H9 (cell line): ENCODE data around the gene TCF21. TPM values are rescaled to one million over a fixed set of nuclear protein-coding genes. Genes with fewer than 3 reads are reported as not detected.

Source experiments
- DNase-seq: peaks from one replicate; pipeline ENCODE4 v3.0.0-alpha.2; 2017
- H2AFZ ChIP-seq: one replicate; pipeline ENCODE4 v1.6.1; 2013; ENCODE audit warnings: mild to moderate bottlenecking, low read length, control low read depth, moderate library complexity
- H2AK5ac ChIP-seq: 2 replicates; pipeline ENCODE4 v1.6.1; 2013; ENCODE audit warnings: low read length, control low read depth, mixed read lengths; ENCODE audit not compliant: insufficient read length
- H2BK120ac ChIP-seq: one replicate; pipeline ENCODE4 v1.6.1; 2013; ENCODE audit warnings: low read depth, mild to moderate bottlenecking, low read length, control low read depth, inconsistent platforms; ENCODE audit not compliant: poor library complexity, severe bottlenecking
- H2BK12ac ChIP-seq: 2 replicates; pipeline ENCODE4 v1.6.1; 2013; ENCODE audit warnings: low read length, control low read depth, mixed read lengths, low read depth; ENCODE audit not compliant: insufficient read length
- H2BK15ac ChIP-seq: 2 replicates; pipeline ENCODE4 v1.6.1; 2013; ENCODE audit warnings: low read depth, low read length, control low read depth
- H2BK20ac ChIP-seq: one replicate; pipeline ENCODE4 v1.6.1; 2013; ENCODE audit warnings: low read depth, mild to moderate bottlenecking, low read length, control low read depth, inconsistent platforms; ENCODE audit not compliant: poor library complexity, severe bottlenecking
- H2BK5ac ChIP-seq: 2 replicates; pipeline ENCODE4 v1.6.1; 2013; ENCODE audit warnings: low read length, control low read depth, mixed read lengths; ENCODE audit not compliant: insufficient read length
- H3K14ac ChIP-seq: 2 replicates; pipeline ENCODE4 v1.6.1; 2013; ENCODE audit warnings: low read length, control low read depth; ENCODE audit not compliant: insufficient read depth
- H3K18ac ChIP-seq: 2 replicates; pipeline ENCODE4 v1.6.1; 2013; ENCODE audit warnings: low read depth, mild to moderate bottlenecking, mixed read lengths, low read length, control low read depth; ENCODE audit not compliant: insufficient read length
- H3K23ac ChIP-seq: 2 replicates; pipeline ENCODE4 v1.6.1; 2013; ENCODE audit warnings: low read length, control low read depth, mixed read lengths, low read depth; ENCODE audit not compliant: insufficient read length
- H3K23me2 ChIP-seq: 2 replicates; pipeline ENCODE4 v1.6.1; 2013; ENCODE audit warnings: low read depth, mild to moderate bottlenecking, mixed read lengths, low read length, control low read depth; ENCODE audit not compliant: insufficient read length, poor library complexity, severe bottlenecking
- H3K27ac ChIP-seq: 2 replicates; pipeline ENCODE4 v1.5.1; 2013; ENCODE audit warnings: low read length, control low read depth, mixed read lengths, low read depth; ENCODE audit not compliant: insufficient read length
- H3K27me3 ChIP-seq: 2 replicates; pipeline ENCODE4 v1.6.1; 2013; ENCODE audit warnings: low read length, control low read depth, inconsistent platforms; ENCODE audit not compliant: insufficient read depth
- H3K4ac ChIP-seq: 2 replicates; pipeline ENCODE4 v1.6.1; 2013; ENCODE audit warnings: low read depth, mild to moderate bottlenecking, control low read depth, inconsistent platforms, low read length, moderate library complexity
- H3K4me1 ChIP-seq: 2 replicates; pipeline ENCODE4 v1.6.1; 2013; ENCODE audit warnings: low read length, control low read depth, inconsistent platforms; ENCODE audit not compliant: insufficient read depth
- H3K4me2 ChIP-seq: 2 replicates; pipeline ENCODE4 v1.6.1; 2013; ENCODE audit warnings: low read length, control low read depth, mixed read lengths; ENCODE audit not compliant: insufficient read length, insufficient read depth
- H3K56ac ChIP-seq: 2 replicates; pipeline ENCODE4 v1.6.1; 2013; ENCODE audit warnings: low read depth, mild to moderate bottlenecking, mixed read lengths, low read length, control low read depth; ENCODE audit not compliant: insufficient read length
- H3K79me1 ChIP-seq: 2 replicates; pipeline ENCODE4 v1.6.1; 2013; ENCODE audit warnings: low read depth, mild to moderate bottlenecking, moderate library complexity, low read length, control low read depth, inconsistent platforms; ENCODE audit not compliant: insufficient read depth, poor library complexity, severe bottlenecking
- H3K79me2 ChIP-seq: 2 replicates; pipeline ENCODE4 v1.6.1; 2013; ENCODE audit warnings: low read length, control low read depth, inconsistent platforms; ENCODE audit not compliant: insufficient read depth
- H3K9ac ChIP-seq: 2 replicates; pipeline ENCODE4 v1.6.1; 2013; ENCODE audit warnings: low read length, control low read depth, mixed read lengths; ENCODE audit not compliant: insufficient read length; ENCODE audit errors: extremely low read depth
- H3K9me3 ChIP-seq: one replicate; pipeline ENCODE4 v1.6.1; 2013; ENCODE audit warnings: low read depth, low read length, inconsistent platforms; ENCODE audit not compliant: control insufficient read depth
- H3T11ph ChIP-seq: one replicate; pipeline ENCODE4 v1.6.1; 2013; ENCODE audit warnings: mild to moderate bottlenecking, low read length, control low read depth, inconsistent platforms
- H4K20me1 ChIP-seq: one replicate; pipeline ENCODE4 v1.6.1; 2013; ENCODE audit not compliant: control insufficient read depth, insufficient read length, insufficient read depth
- H4K5ac ChIP-seq: 2 replicates; pipeline ENCODE4 v1.6.1; 2013; ENCODE audit warnings: low read depth, mild to moderate bottlenecking, mixed read lengths, low read length, control low read depth; ENCODE audit not compliant: insufficient read length
- H4K8ac ChIP-seq: replicated peaks from 2 replicates; pipeline ENCODE4 v1.6.1; 2013; ENCODE audit warnings: low read length, control low read depth, mixed read lengths, low read depth; ENCODE audit not compliant: insufficient read length
- H4K91ac ChIP-seq: 2 replicates; pipeline ENCODE4 v1.6.1; 2013; ENCODE audit warnings: low read depth, mild to moderate bottlenecking, moderate library complexity, mixed read lengths, low read length, control low read depth; ENCODE audit not compliant: insufficient read length
- H3K27ac Mint-ChIP-seq, 3 experiments: 2 replicates in 2 of 3; 3 replicates in 1 of 3; pipeline ENCODE4 v1.8.0; 2020 to 2021; ENCODE audit warnings: mixed read lengths in 3 of 3, mild to moderate bottlenecking in 1 of 3, moderate library complexity in 1 of 3
- H3K27me3 Mint-ChIP-seq: 2 replicates; pipeline ENCODE4 v1.8.0; 2021; ENCODE audit warnings: low read depth, mild to moderate bottlenecking, moderate library complexity, mixed read lengths
- H3K36me3 Mint-ChIP-seq, 3 experiments: 2 replicates in 2 of 3; 3 replicates in 1 of 3; pipeline ENCODE4 v1.8.0; 2020 to 2021; ENCODE audit warnings: low read depth in 3 of 3, mixed read lengths in 3 of 3; ENCODE audit not compliant: insufficient read depth in 1 of 3
- H3K4me1 Mint-ChIP-seq, 2 experiments: 2 replicates each; pipeline ENCODE4 v1.8.0; 2020; ENCODE audit warnings: mixed read lengths in 2 of 2
- H3K4me3 Mint-ChIP-seq, 2 experiments: 2 replicates in 1 of 2; 3 replicates in 1 of 2; pipeline ENCODE4 v1.8.0; 2020 to 2021; ENCODE audit warnings: mild to moderate bottlenecking in 2 of 2, mixed read lengths in 2 of 2, moderate library complexity in 1 of 2
- H3K9me3 Mint-ChIP-seq, 2 experiments: 2 replicates in 1 of 2; 3 replicates in 1 of 2; pipeline ENCODE4 v1.8.0; 2020; ENCODE audit warnings: mild to moderate bottlenecking in 2 of 2, mixed read lengths in 2 of 2, moderate library complexity in 1 of 2
- WGBS: extraction: QIAGEN DNeasy Blood & Tissue Kit; methylation state at CpG from one replicate; pipeline ENCODE4 v1.1.7; 2013; ENCODE audit warnings: missing lambda C conversion rate, low lambda C conversion rate, mixed read lengths; ENCODE audit not compliant: insufficient read length; ENCODE audit errors: extremely low coverage; 5-methylcytosine and 5-hydroxymethylcytosine counted together
- total RNA-seq: library from RNA; stranded (reverse); gene quantifications from 2 replicates; pipeline ENCODE4 v1.2.1, GENCODE V29; 2021
- TF ChIP-seq, protein P1 (sequence below): fragments of 200-600 bp; sonication (generic); conservative IDR thresholded peaks from 3 replicates; pipeline ENCODE4 v1.8.0; 2021; ENCODE audit warnings: antibody characterized with exemption, mild to moderate bottlenecking

Gene TCF21
- total RNA-seq, 1 experiment from 2014 or later = not detected

DNA sequence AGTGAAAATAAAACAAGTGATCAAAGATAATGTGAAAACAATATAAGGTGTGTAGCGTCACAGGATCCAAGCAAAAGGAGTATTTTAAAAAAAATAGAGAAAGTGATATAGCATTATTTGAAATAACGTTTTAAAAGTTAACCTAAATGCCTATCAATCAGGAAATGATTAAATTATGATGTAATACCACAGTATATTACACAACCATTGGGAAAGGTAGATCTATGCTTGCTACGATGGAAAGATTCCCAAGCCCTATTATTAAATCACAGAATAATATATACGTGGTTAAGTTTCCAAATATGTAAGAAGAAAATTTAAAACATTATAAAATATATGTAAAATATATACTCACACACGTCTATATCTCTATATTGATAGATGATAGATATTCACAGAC is 15.4 kb upstream of the TCF21 start:
- no CpG with 5 or more reads among the region's 5 CpGs for WGBS
- no peaks in the 10 kb centered on the region for H3K36me3 Mint-ChIP-seq
- no peak overlapping the region for H3K27ac Mint-ChIP-seq
- no peak overlapping the region for H4K5ac ChIP-seq
- H3K9me3 ChIP-seq = no peaks in the 10 kb centered on the region
- H2BK5ac ChIP-seq = no peak overlapping the region
- no peak overlapping the region for H4K91ac ChIP-seq
- H3K79me2 ChIP-seq = no peaks in the 10 kb centered on the region
- no peaks in the 10 kb centered on the region; a peak in 1 of 5 replicates for H3K9me3 Mint-ChIP-seq
- no peak overlapping the region for H2BK12ac ChIP-seq
- no peaks in the 10 kb centered on the region for H3K4me1 Mint-ChIP-seq
- H3K4me2 ChIP-seq = no peak overlapping the region
- no peaks in the 10 kb centered on the region for H3K79me1 ChIP-seq
- H3K18ac ChIP-seq = no peak overlapping the region
- no peak overlapping the region for H3K14ac ChIP-seq
- H2BK20ac ChIP-seq = no peak overlapping the region
- H2AK5ac ChIP-seq = no peak overlapping the region
- H3K23ac ChIP-seq = no peak overlapping the region
- H4K20me1 ChIP-seq = no peaks in the 10 kb centered on the region
- H3K27me3 ChIP-seq = no peaks in the 10 kb centered on the region
- no peak for DNase-seq
- no peaks in the 10 kb centered on the region for H3K4me1 ChIP-seq
- no peak overlapping the region for H3T11ph ChIP-seq
- no peak overlapping the region for H3K9ac ChIP-seq
- no peak overlapping the region for H3K4ac ChIP-seq
- no peaks in the 10 kb centered on the region; the same call in 1 of the 2 replicates for H3K27me3 Mint-ChIP-seq
- TF ChIP-seq, protein P1, sequence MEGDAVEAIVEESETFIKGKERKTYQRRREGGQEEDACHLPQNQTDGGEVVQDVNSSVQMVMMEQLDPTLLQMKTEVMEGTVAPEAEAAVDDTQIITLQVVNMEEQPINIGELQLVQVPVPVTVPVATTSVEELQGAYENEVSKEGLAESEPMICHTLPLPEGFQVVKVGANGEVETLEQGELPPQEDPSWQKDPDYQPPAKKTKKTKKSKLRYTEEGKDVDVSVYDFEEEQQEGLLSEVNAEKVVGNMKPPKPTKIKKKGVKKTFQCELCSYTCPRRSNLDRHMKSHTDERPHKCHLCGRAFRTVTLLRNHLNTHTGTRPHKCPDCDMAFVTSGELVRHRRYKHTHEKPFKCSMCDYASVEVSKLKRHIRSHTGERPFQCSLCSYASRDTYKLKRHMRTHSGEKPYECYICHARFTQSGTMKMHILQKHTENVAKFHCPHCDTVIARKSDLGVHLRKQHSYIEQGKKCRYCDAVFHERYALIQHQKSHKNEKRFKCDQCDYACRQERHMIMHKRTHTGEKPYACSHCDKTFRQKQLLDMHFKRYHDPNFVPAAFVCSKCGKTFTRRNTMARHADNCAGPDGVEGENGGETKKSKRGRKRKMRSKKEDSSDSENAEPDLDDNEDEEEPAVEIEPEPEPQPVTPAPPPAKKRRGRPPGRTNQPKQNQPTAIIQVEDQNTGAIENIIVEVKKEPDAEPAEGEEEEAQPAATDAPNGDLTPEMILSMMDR = no peak
- no peak overlapping the region for H3K4me3 Mint-ChIP-seq
- no peaks in the 10 kb centered on the region for H3K23me2 ChIP-seq
- H2AFZ ChIP-seq = no peak overlapping the region
- H2BK120ac ChIP-seq = no peak overlapping the region
- H3K27ac ChIP-seq = no peak overlapping the region
- no peak overlapping the region for H4K8ac ChIP-seq
- no peak overlapping the region for H3K56ac ChIP-seq
- H2BK15ac ChIP-seq = no peak overlapping the region
